HepG2 (cell line): ENCODE measurements around the gene L3MBTL1. TPM values are rescaled to one million over a fixed set of nuclear protein-coding genes. Genes with fewer than 3 reads are reported as not detected.

Experiments
- AKNA ChIP-seq: sonication (generic); formaldehyde crosslinking; IDR thresholded peaks from 2 replicates; pipeline ENCODE4 v1.4.0; 2020; ENCODE audit warnings: missing genetic modification reagents, borderline replicate concordance
- CBX1 ChIP-seq: IDR thresholded peaks from one replicate; pipeline ENCODE4 v1.6.1; 2016; ENCODE audit warnings: antibody characterized with exemption, low read depth
- CENPX ChIP-seq: sonication (generic); formaldehyde crosslinking; IDR thresholded peaks from 2 replicates; pipeline ENCODE4 v1.9.0; 2021; ENCODE audit warnings: mild to moderate bottlenecking, missing genetic modification reagents, moderate library complexity
- GABPB1 ChIP-seq: IDR thresholded peaks from 2 replicates; pipeline ENCODE4 v1.6.1; 2016; ENCODE audit warnings: mild to moderate bottlenecking, missing genetic modification reagents, moderate library complexity, missing compliant biosample characterization
- HNF4G ChIP-seq, 2 experiments: sonication (generic) in 1 of 2; formaldehyde crosslinking in 1 of 2; IDR thresholded peaks; 2 replicates each; pipeline versions ENCODE4 v1.4.0 to v1.6.1; 2011 to 2020; ENCODE audit warnings: borderline replicate concordance in 2 of 2, low read depth in 2 of 2, mild to moderate bottlenecking in 2 of 2, low read length in 1 of 2, missing genetic modification reagents in 1 of 2, moderate library complexity in 1 of 2
- MAF1 ChIP-seq: sonication (generic); formaldehyde crosslinking; IDR thresholded peaks from 2 replicates; pipeline ENCODE4 v1.5.0; 2020; ENCODE audit warnings: missing genetic modification reagents, borderline replicate concordance
- NAIF1 ChIP-seq: sonication (generic); formaldehyde crosslinking; IDR thresholded peaks from 2 replicates; pipeline ENCODE4 v1.5.0; 2020; ENCODE audit warnings: mild to moderate bottlenecking, missing genetic modification reagents, borderline replicate concordance
- NBN ChIP-seq: fragments of 450-650 bp; conservative IDR thresholded peaks from 2 replicates; pipeline ENCODE4 v1.6.1; 2017
- PCBP1 ChIP-seq: fragments of 200-400 bp; formaldehyde crosslinking; IDR thresholded peaks from 2 replicates; pipeline ENCODE4 v1.6.1; 2017; ENCODE audit warnings: mild to moderate bottlenecking, low read depth, low read length, borderline replicate concordance
- PLRG1 ChIP-seq: fragments of 450-650 bp; conservative IDR thresholded peaks from 2 replicates; pipeline ENCODE4 v1.6.1; 2016
- SP2 ChIP-seq: sonication (generic); formaldehyde crosslinking; IDR thresholded peaks from 2 replicates; pipeline ENCODE4 v1.5.1; 2020; ENCODE audit warnings: mild to moderate bottlenecking, missing genetic modification reagents
- TEAD3 ChIP-seq: optimal IDR thresholded peaks from 2 replicates; pipeline ENCODE3; 2016; ENCODE audit warnings: borderline replicate concordance
- ZFP1 ChIP-seq: IDR thresholded peaks from 2 replicates; pipeline ENCODE4 v1.6.1; 2016
- ZNF101 ChIP-seq: sonication (generic); formaldehyde crosslinking; IDR thresholded peaks from 2 replicates; pipeline ENCODE4 v1.4.0; 2020; ENCODE audit warnings: mild to moderate bottlenecking, low read depth, missing genetic modification reagents, borderline replicate concordance
- ZNF44 ChIP-seq: sonication (generic); formaldehyde crosslinking; IDR thresholded peaks from 2 replicates; pipeline ENCODE4 v1.5.1; 2020; ENCODE audit warnings: mild to moderate bottlenecking, missing genetic modification reagents
- ZNF572 ChIP-seq: sonication (generic); formaldehyde crosslinking; IDR thresholded peaks from 2 replicates; pipeline ENCODE4 v1.5.1; 2020; ENCODE audit warnings: mild to moderate bottlenecking, missing genetic modification reagents
- ZNF660 ChIP-seq: sonication (generic); formaldehyde crosslinking; IDR thresholded peaks from 2 replicates; pipeline ENCODE4 v1.5.1; 2020; ENCODE audit warnings: mild to moderate bottlenecking, low read depth, missing genetic modification reagents, borderline replicate concordance
- polyA plus RNA-seq, 8 experiments: library from polyadenylated mRNA; depleted of rRNA in 3 of 8; stranded (reverse) in 7 of 8; unstranded in 1 of 8; fragments of >200 nt; fragmentation: Illumina TruSeq in 4 of 8; extraction: Trizol in 4 of 8; gene quantifications; 2 replicates each; pipeline versions ENCODE4 v1.2.1 to v1.2.3, GENCODE V29; 2011 to 2016; ENCODE audit warnings: low read depth in 4 of 8, missing spikeins in 1 of 8, mixed read lengths in 1 of 8; ENCODE audit not compliant: insufficient read depth in 1 of 8
- total RNA-seq, 5 experiments: library from RNA; depleted of rRNA; stranded (reverse); fragments of >200 nt; fragmentation: Illumina TruSeq; extraction: Trizol; gene quantifications; 2 replicates each; pipeline ENCODE4 v1.2.3, GENCODE V29; 2016; ENCODE audit warnings: low read depth in 1 of 5
- TF ChIP-seq, protein P1 (sequence below): sonication (generic); formaldehyde crosslinking; IDR thresholded peaks from 2 replicates; pipeline ENCODE4 v1.5.1; 2020; ENCODE audit warnings: mild to moderate bottlenecking, moderate library complexity, missing genetic modification reagents
- TF ChIP-seq, protein P2 (sequence below): conservative IDR thresholded peaks from 2 replicates; pipeline ENCODE4 v1.6.1; 2018; ENCODE audit warnings: missing genetic modification reagents
- TF ChIP-seq, protein P3 (sequence below): IDR thresholded peaks from 2 replicates; pipeline ENCODE4 v1.6.1; 2016; ENCODE audit warnings: missing compliant biosample characterization, missing genetic modification reagents, borderline replicate concordance

L3MBTL1 gene
- total and polyA plus RNA-seq, 2 of the 13 experiments (the other 11 are each of a cell fraction or from before 2014, with no cell fraction given): 9.0 to 17.8 TPM

GRCh38 chr20:43549416-43550065 lies 42.0 kb downstream of the L3MBTL1 start (continued):
- no peak for TF ChIP-seq AKNA (CRISPR knock-in tag)
- TF ChIP-seq ZNF101 (CRISPR knock-in tag): 0 out of 2 replicates have a peak, but pooled peaks have one; percentile 16
- TF ChIP-seq, protein P1, sequence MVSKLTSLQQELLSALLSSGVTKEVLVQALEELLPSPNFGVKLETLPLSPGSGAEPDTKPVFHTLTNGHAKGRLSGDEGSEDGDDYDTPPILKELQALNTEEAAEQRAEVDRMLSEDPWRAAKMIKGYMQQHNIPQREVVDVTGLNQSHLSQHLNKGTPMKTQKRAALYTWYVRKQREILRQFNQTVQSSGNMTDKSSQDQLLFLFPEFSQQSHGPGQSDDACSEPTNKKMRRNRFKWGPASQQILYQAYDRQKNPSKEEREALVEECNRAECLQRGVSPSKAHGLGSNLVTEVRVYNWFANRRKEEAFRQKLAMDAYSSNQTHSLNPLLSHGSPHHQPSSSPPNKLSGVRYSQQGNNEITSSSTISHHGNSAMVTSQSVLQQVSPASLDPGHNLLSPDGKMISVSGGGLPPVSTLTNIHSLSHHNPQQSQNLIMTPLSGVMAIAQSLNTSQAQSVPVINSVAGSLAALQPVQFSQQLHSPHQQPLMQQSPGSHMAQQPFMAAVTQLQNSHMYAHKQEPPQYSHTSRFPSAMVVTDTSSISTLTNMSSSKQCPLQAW (CRISPR knock-in tag): no peak
- TF ChIP-seq NAIF1: no peak
- TF ChIP-seq ZNF572: 0 out of 2 replicates have a peak, but pooled peaks have one; percentile 48
- no peak for TF ChIP-seq HNF4G (IDR thresholded peaks at IDR 0.05; ENCODE audit: borderline replicate concordance, low read depth, low read length)
- TF ChIP-seq HNF4G (CRISPR knock-in tag; IDR thresholded peaks at IDR 0.05; ENCODE audit: borderline replicate concordance, low read depth): no peak
- TF ChIP-seq MAF1: no peak
- no peak for TF ChIP-seq GABPB1 (CRISPR knock-in tag)
- TF ChIP-seq CBX1: no peak
- TF ChIP-seq, protein P2, sequence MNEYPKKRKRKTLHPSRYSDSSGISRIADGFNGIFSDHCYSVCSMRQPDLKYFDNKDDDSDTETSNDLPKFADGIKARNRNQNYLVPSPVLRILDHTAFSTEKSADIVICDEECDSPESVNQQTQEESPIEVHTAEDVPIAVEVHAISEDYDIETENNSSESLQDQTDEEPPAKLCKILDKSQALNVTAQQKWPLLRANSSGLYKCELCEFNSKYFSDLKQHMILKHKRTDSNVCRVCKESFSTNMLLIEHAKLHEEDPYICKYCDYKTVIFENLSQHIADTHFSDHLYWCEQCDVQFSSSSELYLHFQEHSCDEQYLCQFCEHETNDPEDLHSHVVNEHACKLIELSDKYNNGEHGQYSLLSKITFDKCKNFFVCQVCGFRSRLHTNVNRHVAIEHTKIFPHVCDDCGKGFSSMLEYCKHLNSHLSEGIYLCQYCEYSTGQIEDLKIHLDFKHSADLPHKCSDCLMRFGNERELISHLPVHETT: no peak
- no peak for TF ChIP-seq CENPX (CRISPR knock-in tag)
- TF ChIP-seq, protein P3, sequence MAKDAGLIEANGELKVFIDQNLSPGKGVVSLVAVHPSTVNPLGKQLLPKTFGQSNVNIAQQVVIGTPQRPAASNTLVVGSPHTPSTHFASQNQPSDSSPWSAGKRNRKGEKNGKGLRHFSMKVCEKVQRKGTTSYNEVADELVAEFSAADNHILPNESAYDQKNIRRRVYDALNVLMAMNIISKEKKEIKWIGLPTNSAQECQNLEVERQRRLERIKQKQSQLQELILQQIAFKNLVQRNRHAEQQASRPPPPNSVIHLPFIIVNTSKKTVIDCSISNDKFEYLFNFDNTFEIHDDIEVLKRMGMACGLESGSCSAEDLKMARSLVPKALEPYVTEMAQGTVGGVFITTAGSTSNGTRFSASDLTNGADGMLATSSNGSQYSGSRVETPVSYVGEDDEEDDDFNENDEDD (CRISPR knock-in tag): no peak
- TF ChIP-seq PCBP1: no peak
- no peak for TF ChIP-seq NBN
- TF ChIP-seq PLRG1: no peak
- no peak for TF ChIP-seq ZNF660 (CRISPR knock-in tag)
- no peak for TF ChIP-seq ZFP1
- no peak for TF ChIP-seq TEAD3
- no peak for TF ChIP-seq ZNF44
- 0 out of 2 replicates have a peak, but pooled peaks have one; percentile 20 for TF ChIP-seq SP2 (CRISPR knock-in tag)
